Right renal pelvis (tissue), 4 donors: Measurements from ENCODE around the gene SNAPC4. TPM values are rescaled to one million over a fixed set of nuclear protein-coding genes. Genes with fewer than 3 reads are reported as not detected.
"Not testable (repeated sequence)": the region's sequence is repeated elsewhere in the genome, so short reads cannot be mapped to it uniquely, and the experiment has no call there.

ENCODE experiments used
- DNase-seq, 4 donors: peaks; one replicate each; pipeline ENCODE4 v3.0.0-alpha.2; 2013; ENCODE audit warnings: low read depth in 4 of 4, low spot score in 3 of 4, missing footprints in 1 of 4
- polyA plus RNA-seq, 4 donors: library from polyadenylated mRNA; unstranded; fragments of 120-200 nt; gene quantifications; one replicate each; pipeline ENCODE4 v1.2.1, GENCODE V29; 2013; ENCODE audit not compliant: insufficient read length in 4 of 4

Gene SNAPC4
- polyA plus RNA-seq, 4 donors, result 10.6 to 12.9 (median 10.8) TPM

DNA sequence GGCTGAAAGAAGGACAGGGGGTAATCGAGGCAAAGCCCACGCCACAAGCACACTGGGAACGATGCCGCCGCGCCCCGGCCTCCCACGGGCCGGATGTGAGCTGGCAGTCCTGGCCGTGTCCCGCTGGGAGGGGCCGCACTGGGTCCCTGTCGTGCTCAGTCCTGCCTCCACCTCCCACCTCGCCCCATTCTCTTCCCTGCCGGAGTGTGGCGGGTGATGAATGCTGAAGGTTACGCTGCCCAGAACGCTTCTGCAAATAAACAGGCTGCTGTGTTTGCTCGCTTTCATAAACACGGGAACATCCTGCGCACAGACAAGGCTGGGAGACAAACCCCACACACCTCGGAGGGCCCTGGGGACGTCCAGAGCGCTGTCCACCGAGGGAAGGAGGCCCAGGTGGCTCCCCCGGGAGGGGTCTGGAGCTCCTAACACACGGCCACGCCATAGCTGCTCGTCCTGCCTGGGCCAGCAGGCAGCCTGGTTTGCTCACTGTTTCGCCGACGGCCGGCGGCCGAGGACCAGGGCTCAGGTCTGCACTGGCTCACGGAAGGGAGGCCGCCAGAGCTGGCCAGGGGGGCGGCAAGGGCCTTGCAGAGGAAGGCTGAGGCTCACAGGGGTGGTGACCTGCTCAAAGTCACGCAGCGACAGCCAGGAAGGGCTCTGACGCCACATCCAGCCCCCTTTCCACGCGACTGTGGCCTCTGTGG, 38.8 kb downstream of the SNAPC4 start:
- no peak for DNase-seq

- no peak for DNase-seq
These were observed 39.9 kb downstream of the SNAPC4 start for GRCh38 chr9:136359774-136360718.

- no peak for DNase-seq
These were observed 41.1 kb downstream of the SNAPC4 start for GRCh38 chr9:136358888-136359287.

DNA sequence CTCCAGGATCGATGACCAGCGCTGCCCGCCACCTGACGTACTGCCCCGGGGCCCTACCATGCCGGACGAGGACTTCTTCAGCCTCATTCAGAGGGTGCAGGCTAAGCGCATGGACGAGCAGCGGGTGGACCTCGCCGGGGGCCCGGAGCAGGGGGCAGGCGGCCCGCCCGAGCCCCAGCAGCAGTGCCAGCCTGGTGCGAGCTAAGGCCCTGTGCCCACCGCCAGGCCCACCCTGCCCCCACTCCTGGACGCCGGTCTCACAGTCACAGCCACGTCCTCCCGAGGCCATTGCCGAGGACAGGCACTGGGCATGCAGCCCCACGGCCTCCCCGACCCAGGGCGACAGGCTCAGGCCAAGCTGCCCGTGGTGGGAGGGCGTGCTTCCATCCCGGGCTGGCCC, 42.0 kb downstream of the SNAPC4 start:
- no peak for DNase-seq

DNA sequence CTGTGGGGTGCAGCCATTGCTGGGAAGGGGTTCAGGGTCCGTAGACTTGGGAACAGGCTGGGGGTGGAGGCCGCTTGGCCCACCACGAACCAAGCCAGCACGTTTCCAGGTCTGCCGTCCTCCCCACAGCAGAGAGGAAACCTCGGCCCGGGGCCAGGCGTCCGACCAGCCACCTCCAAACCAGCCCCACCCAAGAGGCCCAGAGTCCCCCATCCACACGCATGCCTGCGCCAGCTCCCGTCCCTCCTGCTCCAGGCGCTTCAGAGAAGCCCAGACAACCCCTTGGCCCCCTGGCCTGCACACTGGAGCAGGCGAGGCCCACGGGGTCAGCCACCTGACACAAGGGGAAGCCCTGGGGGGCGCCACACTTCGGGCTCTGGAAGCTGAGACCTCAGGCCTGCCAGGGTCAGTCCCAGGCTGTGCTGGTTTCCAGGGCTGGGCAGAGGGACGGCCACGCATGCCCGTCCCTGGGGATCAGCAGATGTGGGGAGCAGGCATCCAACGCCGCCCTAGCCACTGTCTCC, 42.7 kb downstream of the SNAPC4 start:
- no peak for DNase-seq

DNA sequence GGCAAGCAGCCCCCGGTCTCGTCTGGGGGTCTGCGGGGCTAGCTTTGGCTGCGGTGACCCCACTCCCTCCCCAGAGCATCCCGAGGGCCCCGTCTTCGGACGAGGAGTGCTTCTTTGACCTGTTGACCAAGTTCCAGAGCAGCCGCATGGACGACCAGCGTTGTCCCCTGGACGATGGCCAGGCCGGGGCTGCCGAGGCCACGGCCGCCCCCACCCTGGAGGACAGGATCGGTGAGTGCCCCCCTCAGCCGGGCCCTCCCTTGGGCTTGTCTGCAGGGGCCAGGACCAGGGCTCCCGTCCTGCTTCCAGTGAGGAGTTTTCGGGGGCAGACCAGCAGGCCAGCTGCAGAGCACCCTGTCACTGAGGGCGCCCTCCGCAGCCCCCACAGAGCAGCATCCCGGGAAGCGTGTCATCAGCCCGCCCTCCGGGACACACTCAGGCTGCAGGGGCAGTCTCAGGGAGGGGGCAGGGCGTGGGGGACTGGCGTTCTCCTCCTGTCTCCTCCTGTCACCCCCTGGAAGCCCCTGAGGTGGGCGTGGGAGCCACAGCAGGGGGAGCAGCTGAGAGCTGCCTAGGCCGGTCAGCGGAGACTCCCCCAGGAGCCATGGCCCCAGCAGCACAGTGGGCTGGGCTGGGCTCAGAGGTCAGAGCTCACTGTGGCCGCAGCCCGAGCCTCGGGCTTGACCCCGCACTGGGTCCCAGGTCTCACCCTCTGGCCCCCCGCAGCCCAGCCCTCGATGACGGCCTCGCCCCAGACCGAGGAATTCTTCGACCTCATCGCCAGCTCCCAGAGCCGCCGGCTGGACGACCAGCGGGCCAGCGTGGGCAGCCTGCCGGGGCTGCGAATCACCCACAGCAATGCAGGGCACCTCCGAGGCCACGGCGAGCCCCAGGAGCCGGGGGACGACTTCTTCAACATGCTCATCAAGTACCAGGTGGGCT, 44.1 kb downstream of the SNAPC4 start:
- DNase-seq, result no peak

GRCh38 chr9:136354592-136355085, 45.3 kb downstream of the SNAPC4 start:
- DNase-seq, result no peak

- DNase-seq, result no peak
These were observed 46.0 kb downstream of the SNAPC4 start for GRCh38 chr9:136353757-136354488.

GRCh38 chr9:136353088-136353487, 46.9 kb downstream of the SNAPC4 start:
- DNase-seq, result no peak

- no peak for DNase-seq
These were observed 47.3 kb downstream of the SNAPC4 start for GRCh38 chr9:136352682-136353081.

GRCh38 chr9:136351868-136352267, 48.1 kb downstream of the SNAPC4 start:
- not testable (repeated sequence) for DNase-seq

DNA sequence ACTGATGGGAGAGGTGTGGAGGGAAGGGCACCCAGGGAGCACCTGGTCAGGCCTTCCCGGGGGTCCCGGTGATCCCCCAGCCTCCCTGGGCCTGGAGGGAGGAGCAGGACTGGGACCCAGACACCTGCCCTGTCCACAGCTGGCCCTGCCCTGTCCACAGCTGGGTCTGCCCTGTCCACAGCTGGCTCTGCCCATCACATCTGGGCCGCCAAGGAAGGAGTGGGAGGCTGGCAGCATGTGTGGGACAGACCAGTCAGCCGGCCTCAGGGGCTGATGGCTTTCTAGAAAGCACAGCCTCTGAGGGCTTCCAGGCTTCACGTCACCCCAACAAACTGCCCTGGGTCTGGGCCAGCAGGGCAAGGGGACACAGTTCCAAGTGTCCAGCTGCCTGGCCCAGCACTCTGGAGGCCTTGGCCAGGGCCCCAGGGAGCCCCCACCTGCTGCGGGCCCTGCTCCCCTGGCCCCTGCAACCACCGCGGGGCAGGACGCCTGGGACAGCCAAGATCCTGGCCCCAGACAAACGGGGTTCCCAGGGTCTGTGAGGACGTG, 48.6 kb downstream of the SNAPC4 start:
- DNase-seq, result no peak

Other genes with a start within 250 kb of the SNAPC4 start
- gene LHX3, start 195.0 kb downstream of the SNAPC4 start, polyA plus RNA-seq, result not detected
- gene QSOX2, start 154.4 kb downstream of the SNAPC4 start, polyA plus RNA-seq, result 10 to 100 TPM; 16.3 to 17.5 (median 16.6) TPM
- 1 to 10 TPM; 1.8 to 3.3 (median 2.2) TPM for gene CCDC187, start 96.1 kb downstream of the SNAPC4 start, polyA plus RNA-seq
- 10 to 100 TPM; 30.6 to 42.3 (median 32.0) TPM for gene GPSM1, start 72.6 kb downstream of the SNAPC4 start, polyA plus RNA-seq
- gene DNLZ, start 36.4 kb downstream of the SNAPC4 start, polyA plus RNA-seq, result 10 to 100 TPM in 1 of 4 donors, 1 to 10 TPM in 3; 5.6 to 13.9 (median 8.0) TPM
- gene CARD9, start 26.5 kb downstream of the SNAPC4 start, polyA plus RNA-seq, result 1 to 10 TPM; 1.6 to 2.7 (median 2.3) TPM
- 10 to 100 TPM; 43.2 to 52.0 (median 47.3) TPM for gene ENTR1, start 10.4 kb upstream of the SNAPC4 start, polyA plus RNA-seq
- 10 to 100 TPM; 56.5 to 66.0 (median 62.6) TPM for gene PMPCA, start 10.5 kb upstream of the SNAPC4 start, polyA plus RNA-seq
- 10 to 100 TPM; 12.8 to 18.1 (median 13.8) TPM for gene INPP5E, start 39.7 kb upstream of the SNAPC4 start, polyA plus RNA-seq
- 10 to 100 TPM; 55.1 to 68.6 (median 62.3) TPM for gene SEC16A, start 82.9 kb upstream of the SNAPC4 start, polyA plus RNA-seq
- 10 to 100 TPM; 25.4 to 41.4 (median 29.5) TPM for gene NOTCH1, start 145.9 kb upstream of the SNAPC4 start, polyA plus RNA-seq